NCI-H1436 (cell line): ENCODE measurements around the gene PALLD.
"Not testable (repeated sequence)": the region's sequence is repeated elsewhere in the genome, so short reads cannot be mapped to it uniquely, and the experiment has no call there.

Experiments used
- DNase-seq: peaks from one replicate; lab custom pipeline; 2025; lab: John Stamatoyannopoulos, UW

Gene PALLD

DNA sequence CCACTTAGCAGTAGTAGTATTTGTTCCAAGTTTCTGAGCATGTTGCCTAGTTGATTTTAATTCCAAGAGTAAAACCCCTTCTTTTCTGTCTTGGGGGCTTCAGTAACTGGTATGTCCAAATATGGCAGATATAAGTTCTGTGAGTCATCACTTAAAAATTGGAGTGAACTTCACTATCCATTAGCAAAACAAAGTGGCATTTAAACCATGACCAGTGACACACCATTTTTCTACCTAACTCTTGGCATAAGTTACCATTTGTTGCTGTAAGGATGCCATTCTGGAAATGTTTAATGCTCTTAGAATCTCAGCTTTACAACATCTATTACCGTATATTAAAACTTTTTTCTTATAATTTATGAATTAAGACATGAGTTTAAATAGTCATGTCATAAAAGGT, 411.2 kb downstream of the PALLD start:
- DNase-seq: no peak

DNA sequence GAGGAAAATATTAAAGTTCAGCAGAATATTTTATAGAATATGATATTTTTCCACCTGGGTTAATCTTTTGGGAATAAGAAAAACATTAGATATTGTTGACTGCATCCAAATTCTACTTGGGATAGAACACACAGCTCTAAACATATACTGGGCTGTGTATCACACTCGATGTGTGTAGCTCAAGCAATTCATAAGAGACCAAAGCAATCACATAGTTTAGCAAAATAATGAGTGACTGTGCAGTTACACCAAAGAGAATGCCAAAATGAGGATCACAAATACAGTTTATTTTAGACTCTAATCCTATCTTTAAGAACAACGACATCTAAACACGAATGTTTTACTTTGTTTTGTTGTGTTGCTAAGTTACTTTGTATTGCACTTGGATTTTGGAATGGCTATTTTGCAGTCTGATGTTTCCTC, 412.0 kb downstream of the PALLD start:
- no peak for DNase-seq

DNA sequence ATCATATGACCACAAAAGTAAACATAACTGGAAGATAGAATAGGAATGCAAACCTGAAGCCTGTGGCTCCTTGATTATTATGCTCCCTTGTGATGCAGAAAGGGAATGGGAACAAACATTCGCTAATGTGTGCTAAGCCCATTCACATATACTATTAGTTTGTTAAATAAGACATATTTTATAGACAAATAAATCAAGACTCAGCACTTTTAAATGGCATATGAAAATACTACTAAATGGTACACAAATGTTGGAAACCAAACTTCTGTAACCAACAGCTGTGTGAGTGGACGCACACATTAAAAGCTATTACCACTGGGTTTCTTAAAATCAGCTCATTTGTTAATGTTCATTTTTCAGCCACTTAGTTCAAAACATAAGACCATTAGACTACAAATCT, 417.2 kb downstream of the PALLD start:
- DNase-seq: no peak

DNA sequence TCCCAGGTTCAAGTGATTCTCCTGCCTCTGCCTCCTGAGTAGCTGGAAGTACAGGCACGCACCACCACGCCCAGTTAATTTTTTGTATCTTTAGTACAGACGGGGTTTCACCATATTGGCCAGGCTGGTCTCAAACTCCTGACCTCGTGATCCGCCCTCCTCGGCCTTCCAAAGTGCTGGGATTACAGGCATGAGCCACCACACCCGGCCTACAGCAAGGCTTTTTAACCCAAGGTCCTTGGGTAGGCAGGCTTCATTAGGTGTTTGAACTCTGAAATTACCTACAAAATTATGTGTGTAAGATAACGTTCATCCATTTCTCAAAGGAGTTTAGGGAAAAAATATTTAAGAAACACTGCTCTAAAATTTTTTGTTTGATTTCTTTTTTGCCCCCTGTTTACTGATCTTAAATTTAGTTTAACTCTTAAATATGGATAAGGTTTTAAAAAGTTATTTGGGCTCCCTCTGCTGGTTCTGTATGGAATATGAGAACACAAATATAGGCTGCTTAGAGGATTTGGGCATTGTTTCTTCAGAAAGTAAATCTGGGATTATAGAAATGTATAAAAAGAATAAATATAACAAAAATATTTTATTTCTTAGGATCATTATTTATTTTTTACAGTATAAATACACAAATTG, 420.4 kb downstream of the PALLD start:
- peak; percentile 24 for DNase-seq

- DNase-seq: no peak
Measured at GRCh38 chr4:168919706-168920324, 423.0 kb downstream of the PALLD start.

- no peak for DNase-seq
Measured at GRCh38 chr4:168920441-168921065, 423.7 kb downstream of the PALLD start.

- peak; percentile 34 for DNase-seq
Measured at GRCh38 chr4:168923526-168924194, 426.8 kb downstream of the PALLD start.

DNA sequence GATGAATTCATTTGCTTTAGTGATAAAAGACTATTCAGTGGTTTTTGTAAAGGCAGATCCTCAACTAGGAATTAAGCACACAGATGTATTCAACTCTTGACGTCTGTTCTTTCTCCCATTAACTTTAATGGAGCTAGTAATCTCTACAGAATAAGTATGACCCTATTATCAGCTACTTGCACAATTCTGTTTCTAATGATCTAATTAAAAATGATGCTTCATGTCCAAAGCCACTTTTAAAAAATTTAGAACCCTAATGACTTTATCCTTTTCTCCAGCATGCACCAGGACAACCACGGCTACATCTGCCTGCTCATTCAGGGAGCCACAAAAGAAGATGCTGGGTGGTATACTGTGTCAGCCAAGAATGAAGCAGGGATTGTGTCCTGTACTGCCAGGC, 427.8 kb downstream of the PALLD start:
- DNase-seq: no peak

- no peak for DNase-seq
Measured at GRCh38 chr4:168925789-168926490, 429.1 kb downstream of the PALLD start.

- no peak for DNase-seq
Measured at GRCh38 chr4:168928346-168928745, 431.5 kb downstream of the PALLD start.

- DNase-seq: no peak
Measured at GRCh38 chr4:168928875-168929274, 432.0 kb downstream of the PALLD start.

DNA sequence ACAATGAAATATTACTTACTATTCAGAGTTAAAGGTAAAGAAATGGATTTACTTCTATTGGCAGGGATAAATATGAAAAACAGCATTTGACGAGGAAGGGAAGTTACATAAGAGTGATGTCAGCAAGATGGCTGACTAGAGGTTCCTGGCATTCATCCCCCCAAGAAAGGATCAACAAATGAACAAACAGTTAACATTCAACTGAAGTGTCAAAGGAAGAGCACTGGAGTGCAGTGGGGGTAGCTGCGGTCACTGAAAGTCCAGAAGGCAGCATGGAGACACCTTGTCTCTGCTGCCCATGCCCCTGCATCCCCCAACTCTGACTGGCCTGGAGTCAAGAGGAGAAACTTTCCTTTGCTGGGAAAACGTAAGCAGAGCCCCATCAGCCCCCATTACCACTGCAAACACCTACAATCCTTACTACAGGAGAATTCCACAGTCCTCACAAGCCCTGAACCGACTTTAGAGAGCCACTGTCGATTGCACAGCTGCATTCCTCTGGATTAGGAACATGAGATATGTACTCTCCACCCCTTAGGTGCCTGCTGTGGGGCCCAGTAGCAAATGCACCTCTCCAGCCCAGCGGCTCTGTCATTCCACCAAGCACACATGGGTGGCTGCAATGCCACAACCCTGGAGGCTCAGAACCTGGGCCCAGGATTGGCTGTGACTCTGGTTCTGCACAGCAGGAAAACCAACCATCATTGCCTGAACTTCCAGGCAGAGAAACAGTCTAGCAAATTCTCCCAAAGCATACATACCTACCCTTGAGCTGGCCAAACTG, 433.8 kb downstream of the PALLD start:
- no peak for DNase-seq

GRCh38 chr4:168931215-168931650, 434.4 kb downstream of the PALLD start:
- no peak for DNase-seq

- DNase-seq: no peak
Measured at GRCh38 chr4:168932138-168932537, 435.3 kb downstream of the PALLD start.

DNA sequence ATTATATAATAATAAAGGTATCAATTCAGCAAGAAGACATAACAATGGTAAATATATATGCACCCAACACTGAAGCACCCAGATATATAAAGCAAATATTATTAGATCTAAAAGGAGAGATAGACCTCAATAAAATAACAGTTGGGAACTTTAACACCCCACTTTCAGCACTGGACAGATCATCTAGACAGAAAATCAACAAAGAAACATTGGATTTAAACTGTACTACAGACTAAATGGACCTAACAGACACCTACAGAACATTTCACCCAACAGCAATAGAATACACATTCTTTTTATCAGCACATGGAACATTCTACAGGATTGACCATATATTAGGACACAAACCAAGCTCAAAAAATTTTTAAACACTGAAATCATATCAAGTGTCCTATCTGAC, 436.6 kb downstream of the PALLD start:
- no peak for DNase-seq

GRCh38 chr4:168937473-168937872, 440.6 kb downstream of the PALLD start:
- DNase-seq: not testable (repeated sequence)

DNA sequence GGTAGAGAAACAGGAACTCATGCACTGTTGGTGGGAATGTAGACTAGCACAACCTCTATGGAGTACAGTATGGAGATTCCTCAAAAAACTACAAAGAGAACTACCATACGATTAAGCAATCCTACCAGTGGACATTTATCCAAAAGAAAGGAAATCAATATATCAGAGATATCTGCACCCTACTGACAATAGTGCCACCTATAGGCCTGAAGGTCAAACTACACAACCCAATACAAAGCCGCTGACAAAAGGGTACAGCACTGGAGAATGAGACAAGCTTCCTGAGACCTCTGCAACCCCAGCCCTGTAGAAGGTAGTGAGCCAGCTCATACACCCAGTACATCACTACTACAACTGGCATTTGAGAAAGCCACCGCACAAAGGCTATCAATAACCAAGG, 446.1 kb downstream of the PALLD start:
- no peak for DNase-seq

DNA sequence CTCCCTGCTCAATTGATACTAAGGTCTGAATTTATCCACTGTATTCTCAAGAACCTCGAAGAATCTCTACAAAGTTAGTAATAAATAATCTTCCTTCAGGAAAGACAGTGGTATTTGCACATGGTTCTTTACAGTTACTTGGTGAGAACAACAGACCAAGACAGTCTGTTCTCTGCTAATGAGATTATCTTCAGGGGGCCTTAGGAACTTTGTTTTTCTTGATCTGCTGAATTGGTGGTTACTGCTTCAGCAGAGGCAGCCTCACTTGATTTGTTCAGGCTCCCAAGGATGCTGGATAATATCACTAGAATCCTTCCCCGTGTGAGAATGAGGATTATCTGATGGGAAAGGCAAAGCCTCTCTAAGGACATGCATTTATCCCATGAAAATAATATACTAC, 448.4 kb downstream of the PALLD start:
- DNase-seq: no peak

DNA sequence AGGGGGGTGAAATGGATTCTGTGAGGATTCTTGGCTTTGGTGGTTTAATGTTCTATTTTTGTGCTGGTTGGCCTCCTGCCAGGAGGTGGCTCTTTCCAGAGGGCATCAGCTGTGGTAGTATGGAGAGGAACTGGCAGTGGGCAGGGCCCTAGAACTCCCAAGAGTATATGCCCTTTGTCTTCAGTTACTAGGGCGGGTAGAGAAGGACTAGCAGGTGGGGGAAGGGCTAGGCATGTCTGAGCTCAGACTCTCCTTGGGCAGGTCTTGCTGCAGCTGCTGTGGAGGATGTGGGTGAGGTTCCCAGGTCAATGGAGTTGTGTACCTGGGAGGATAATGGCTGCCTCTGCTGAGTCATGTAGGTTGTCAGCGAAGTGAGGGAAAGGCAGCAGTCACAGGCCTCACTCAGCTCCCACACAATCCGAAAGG, 456.0 kb downstream of the PALLD start:
- DNase-seq: peak; percentile 52

DNA sequence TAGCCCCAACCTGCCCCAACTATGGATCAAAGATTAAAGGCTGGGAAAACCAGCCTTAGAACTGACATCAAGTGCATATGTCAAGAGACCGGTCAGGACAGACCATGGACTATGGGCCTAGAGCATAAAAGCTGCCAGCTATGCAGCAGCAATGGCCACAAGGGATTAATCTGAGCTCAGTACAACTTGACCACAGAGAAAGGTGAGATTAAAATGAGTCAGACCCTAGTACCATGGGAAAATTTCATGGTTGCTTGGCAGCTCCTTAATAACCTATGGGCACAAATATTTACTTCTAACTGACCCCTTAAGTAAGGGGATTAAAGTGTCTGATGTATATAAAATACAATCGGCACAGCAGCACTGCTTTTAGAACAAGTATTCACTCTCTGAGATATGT, 458.8 kb downstream of the PALLD start:
- DNase-seq: no peak

GRCh38 chr4:168960716-168961115, 463.9 kb downstream of the PALLD start:
- no peak for DNase-seq
